MM.1S (cell line): Measurements from ENCODE around the gene SPDEF.

Source experiments
- DNase-seq: peaks from one replicate; pipeline ENCODE4 v3.0.0-alpha.2; 2015
- H2AFZ ChIP-seq: fragments of 300-600 bp; sonication (generic); 2 replicates; pipeline ENCODE4 v1.6.0; 2016; ENCODE audit warnings: antibody characterized with exemption, low read length
- H3F3A ChIP-seq: fragments of 300-600 bp; sonication (generic); 2 replicates; pipeline ENCODE4 v1.6.1; 2016; ENCODE audit warnings: mild to moderate bottlenecking, antibody characterized with exemption, low read length, moderate library complexity, mixed read lengths; ENCODE audit not compliant: insufficient read depth
- H3K27ac ChIP-seq: fragments of 300-600 bp; sonication (generic); 2 replicates; pipeline ENCODE4 v1.5.1; 2016; ENCODE audit warnings: mild to moderate bottlenecking, low read length
- H3K27me3 ChIP-seq: fragments of 300-600 bp; sonication (generic); replicated peaks from 2 replicates; pipeline ENCODE4 v1.6.0; 2016; ENCODE audit warnings: low read length; ENCODE audit not compliant: insufficient read depth
- H3K36me3 ChIP-seq: fragments of 300-600 bp; sonication (generic); replicated peaks from 2 replicates; pipeline ENCODE4 v1.6.1; 2016; ENCODE audit warnings: mild to moderate bottlenecking, low read length, mixed read lengths; ENCODE audit not compliant: insufficient read depth
- H3K4me1 ChIP-seq: fragments of 300-600 bp; sonication (generic); 2 replicates; pipeline ENCODE4 v1.6.1; 2016; ENCODE audit warnings: low read length, mixed read lengths
- H3K4me2 ChIP-seq: fragments of 300-600 bp; sonication (generic); 2 replicates; pipeline ENCODE4 v1.6.0; 2016; ENCODE audit warnings: low read depth, low read length
- H3K4me3 ChIP-seq: fragments of 300-600 bp; sonication (generic); 2 replicates; pipeline ENCODE4 v1.5.1; 2016; ENCODE audit warnings: low read length, mixed read lengths
- H3K79me2 ChIP-seq: fragments of 300-600 bp; sonication (generic); 2 replicates; pipeline ENCODE4 v1.6.1; 2016; ENCODE audit warnings: mixed run types, low read length, mixed read lengths
- H3K9ac ChIP-seq: fragments of 300-600 bp; sonication (generic); 2 replicates; pipeline ENCODE4 v1.6.1; 2016; ENCODE audit warnings: low read length, mixed read lengths
- H3K9me2 ChIP-seq: fragments of 300-600 bp; sonication (generic); replicated peaks from 2 replicates; pipeline ENCODE4 v1.6.1; 2016; ENCODE audit warnings: mild to moderate bottlenecking, low read length, mixed read lengths; ENCODE audit not compliant: insufficient read depth
- H3K9me3 ChIP-seq: fragments of 300-600 bp; sonication (generic); replicated peaks from 2 replicates; pipeline ENCODE4 v1.6.1; 2016; ENCODE audit warnings: mild to moderate bottlenecking, low read length, mixed read lengths; ENCODE audit not compliant: insufficient read depth
- H4K20me1 ChIP-seq: fragments of 300-600 bp; sonication (generic); 2 replicates; pipeline ENCODE4 v1.6.1; 2016; ENCODE audit warnings: mild to moderate bottlenecking, low read length, moderate library complexity, mixed read lengths; ENCODE audit not compliant: insufficient read depth
- EZH2 ChIP-seq: fragments of 300-600 bp; sonication (generic); optimal IDR thresholded peaks from 2 replicates; pipeline ENCODE3; 2017; ENCODE audit warnings: low read depth, mild to moderate bottlenecking, antibody characterized with exemption, low read length, mixed read lengths
- EZH2phosphoT487 ChIP-seq: fragments of 300-600 bp; sonication (generic); IDR thresholded peaks from 2 replicates; pipeline ENCODE4 v1.6.1; 2018; ENCODE audit warnings: antibody characterized with exemption, low read length
- TF ChIP-seq, protein P1 (sequence below): fragments of 300-600 bp; sonication (generic); IDR thresholded peaks from 2 replicates; pipeline ENCODE4 v1.5.1; 2016; ENCODE audit warnings: antibody characterized with exemption, low read length, mixed read lengths

SPDEF gene

DNA sequence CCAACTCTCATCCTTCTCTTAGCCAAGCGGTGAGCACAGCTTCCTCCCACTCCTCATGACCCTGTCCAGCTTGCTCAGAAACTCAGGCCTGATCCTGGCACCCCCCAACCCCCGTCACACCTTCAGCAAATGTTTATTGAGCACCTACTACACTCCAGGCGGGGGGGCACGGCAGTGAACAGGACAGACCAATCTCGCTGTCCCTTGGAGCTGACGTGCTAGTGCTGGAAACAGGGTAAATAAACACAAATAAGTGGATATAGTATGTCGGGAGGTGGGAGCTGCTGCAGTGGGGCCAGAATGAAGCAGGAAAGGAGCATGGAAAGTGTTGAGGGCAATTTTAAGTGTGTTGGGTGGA is 7.4 kb upstream of the SPDEF start:
- no peaks in the 10 kb centered on the region for H3K9me3 ChIP-seq
- no peaks in the 10 kb centered on the region for H4K20me1 ChIP-seq
- no peaks in the 10 kb centered on the region for H3K27me3 ChIP-seq
- H3K27ac ChIP-seq = no peak overlapping the region
- no peak for DNase-seq
- H3K4me3 ChIP-seq = no peak overlapping the region
- no peak overlapping the region for H2AFZ ChIP-seq
- H3K9me2 ChIP-seq = no peaks in the 10 kb centered on the region
- H3K36me3 ChIP-seq = no peaks in the 10 kb centered on the region
- H3K9ac ChIP-seq = no peak overlapping the region
- H3K79me2 ChIP-seq = no peaks in the 10 kb centered on the region
- TF ChIP-seq, protein P1, sequence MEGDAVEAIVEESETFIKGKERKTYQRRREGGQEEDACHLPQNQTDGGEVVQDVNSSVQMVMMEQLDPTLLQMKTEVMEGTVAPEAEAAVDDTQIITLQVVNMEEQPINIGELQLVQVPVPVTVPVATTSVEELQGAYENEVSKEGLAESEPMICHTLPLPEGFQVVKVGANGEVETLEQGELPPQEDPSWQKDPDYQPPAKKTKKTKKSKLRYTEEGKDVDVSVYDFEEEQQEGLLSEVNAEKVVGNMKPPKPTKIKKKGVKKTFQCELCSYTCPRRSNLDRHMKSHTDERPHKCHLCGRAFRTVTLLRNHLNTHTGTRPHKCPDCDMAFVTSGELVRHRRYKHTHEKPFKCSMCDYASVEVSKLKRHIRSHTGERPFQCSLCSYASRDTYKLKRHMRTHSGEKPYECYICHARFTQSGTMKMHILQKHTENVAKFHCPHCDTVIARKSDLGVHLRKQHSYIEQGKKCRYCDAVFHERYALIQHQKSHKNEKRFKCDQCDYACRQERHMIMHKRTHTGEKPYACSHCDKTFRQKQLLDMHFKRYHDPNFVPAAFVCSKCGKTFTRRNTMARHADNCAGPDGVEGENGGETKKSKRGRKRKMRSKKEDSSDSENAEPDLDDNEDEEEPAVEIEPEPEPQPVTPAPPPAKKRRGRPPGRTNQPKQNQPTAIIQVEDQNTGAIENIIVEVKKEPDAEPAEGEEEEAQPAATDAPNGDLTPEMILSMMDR = no peak
- TF ChIP-seq EZH2 (no peak), EZH2phosphoT487 (no peak)
- no peak overlapping the region for H3K4me2 ChIP-seq
- no peaks in the 10 kb centered on the region for H3F3A ChIP-seq
- H3K4me1 ChIP-seq = no peaks in the 10 kb centered on the region

DNA sequence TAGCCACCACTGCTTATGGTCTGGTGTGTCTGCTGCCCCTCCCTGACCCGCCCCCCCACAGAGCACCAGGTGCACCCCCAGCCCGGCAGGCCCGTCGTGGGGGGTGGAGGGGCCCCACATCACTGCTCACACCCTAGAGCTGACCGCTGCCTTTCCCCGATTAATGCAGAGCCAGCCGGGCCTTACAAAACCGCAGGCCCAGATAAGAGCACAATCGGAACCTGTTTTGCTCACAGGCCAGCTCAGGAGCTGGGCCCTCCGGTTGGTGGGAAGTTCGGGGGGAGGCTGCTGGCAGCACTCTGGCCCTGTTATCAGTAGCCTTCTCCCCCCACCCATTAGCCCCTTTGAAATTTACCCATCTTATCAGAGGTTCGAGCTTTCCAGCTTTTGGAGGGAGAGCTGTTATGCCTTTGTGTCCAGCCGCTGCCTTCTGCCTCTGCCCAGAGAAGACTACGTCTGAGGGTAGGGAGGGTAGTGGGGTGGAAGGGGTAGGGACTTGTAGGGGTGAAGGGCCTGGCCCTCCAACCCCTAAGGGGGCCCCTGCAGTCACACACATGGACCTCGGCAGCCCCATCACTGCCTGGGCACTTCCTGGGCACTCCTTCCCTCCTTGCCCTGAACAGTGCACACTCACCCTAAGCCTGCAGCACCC is 6.9 kb upstream of the SPDEF start:
- Histone ChIP-seq H4K20me1 (no peaks in the 10 kb centered on the region), H3K4me3 (no peak overlapping the region), H3K36me3 (no peaks in the 10 kb centered on the region), H3K27me3 (no peaks in the 10 kb centered on the region), H3K9me3 (no peaks in the 10 kb centered on the region), H3K79me2 (no peaks in the 10 kb centered on the region), H3K9me2 (no peaks in the 10 kb centered on the region), H3K27ac (no peak overlapping the region), H3K4me2 (no peak overlapping the region), H3F3A (no peaks in the 10 kb centered on the region), H3K9ac (no peak overlapping the region), H2AFZ (no peak overlapping the region), H3K4me1 (no peaks in the 10 kb centered on the region)
- no peak for DNase-seq
- no peak for TF ChIP-seq EZH2
- no peak for TF ChIP-seq EZH2phosphoT487
- TF ChIP-seq, protein P1 = no peak

DNA sequence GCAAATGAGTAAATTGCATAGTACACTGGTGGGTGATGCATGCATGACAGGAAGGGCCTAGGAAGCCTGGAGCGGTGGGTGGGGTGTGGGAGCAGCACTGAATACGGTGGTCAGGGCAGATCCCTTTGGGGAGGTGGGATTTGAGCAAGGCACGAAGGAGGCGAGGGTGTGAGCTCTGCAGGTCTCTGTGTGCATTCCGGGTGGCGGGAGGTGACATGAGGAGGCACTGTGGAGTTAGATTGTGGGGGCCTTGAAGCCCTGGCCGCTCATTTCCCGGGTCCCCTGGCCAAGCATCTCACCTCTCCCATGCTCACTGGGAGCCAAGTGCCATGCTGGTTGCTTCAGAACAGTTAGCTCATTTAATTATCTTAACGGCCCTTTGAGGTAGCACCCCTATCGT is 6.2 kb upstream of the SPDEF start:
- no peaks in the 10 kb centered on the region for H3K4me1 ChIP-seq
- no peak for DNase-seq
- no peaks in the 10 kb centered on the region for H3F3A ChIP-seq
- no peaks in the 10 kb centered on the region for H3K36me3 ChIP-seq
- no peaks in the 10 kb centered on the region for H4K20me1 ChIP-seq
- H3K27me3 ChIP-seq = no peaks in the 10 kb centered on the region
- no peaks in the 10 kb centered on the region for H3K9me3 ChIP-seq
- TF ChIP-seq EZH2phosphoT487 = no peak
- H3K27ac ChIP-seq = no peak overlapping the region
- no peak overlapping the region for H3K9ac ChIP-seq
- H3K4me2 ChIP-seq = no peak overlapping the region
- no peaks in the 10 kb centered on the region for H3K9me2 ChIP-seq
- H3K79me2 ChIP-seq = no peaks in the 10 kb centered on the region
- H3K4me3 ChIP-seq = no peak overlapping the region
- no peak overlapping the region for H2AFZ ChIP-seq

DNA sequence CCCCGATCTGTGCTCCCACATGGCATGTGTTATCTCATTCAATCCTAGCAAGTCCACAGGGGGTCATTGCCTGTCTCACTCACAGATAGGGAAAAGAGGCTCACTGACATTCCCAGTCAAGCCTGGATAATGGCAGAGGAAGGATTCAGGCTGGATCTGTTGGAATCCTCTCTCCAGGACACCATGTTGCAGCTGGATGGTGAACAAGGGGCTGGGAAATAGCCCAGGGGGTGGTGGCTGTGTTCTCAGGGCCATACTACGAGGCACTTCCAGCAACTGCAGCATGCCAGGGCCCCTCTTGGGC is 5.0 kb upstream of the SPDEF start:
- Histone ChIP-seq H3K4me3 (no peak overlapping the region), H3K27ac (no peak overlapping the region), H3K4me2 (no peak overlapping the region), H3K9me3 (no peaks in the 10 kb centered on the region), H3K9me2 (no peaks in the 10 kb centered on the region), H3K4me1 (no peaks in the 10 kb centered on the region), H3K79me2 (no peaks in the 10 kb centered on the region), H3K36me3 (no peaks in the 10 kb centered on the region), H3K27me3 (no peaks in the 10 kb centered on the region), H2AFZ (no peak overlapping the region), H3K9ac (no peak overlapping the region), H3F3A (no peaks in the 10 kb centered on the region), H4K20me1 (no peaks in the 10 kb centered on the region)
- TF ChIP-seq EZH2phosphoT487 (no peak), EZH2 (no peak)
- TF ChIP-seq, protein P1 = no peak
- DNase-seq = no peak
